ENCODE results near the gene OGFOD2. TPM values are rescaled to one million over a fixed set of nuclear protein-coding genes. Genes with fewer than 3 reads are reported as not detected.
"Not testable (repeated sequence)": the region's sequence is repeated elsewhere in the genome, so short reads cannot be mapped to it uniquely, and the experiment has no call there.

Gene OGFOD2
- total RNA-seq, 2 donors from 2014 or later = 7.6 to 9.6 TPM

- DNase-seq (ENCODE audit: low spot score) = no peak
- intact Hi-C loops (cut with DNase I) = no loop called here
Measured at GRCh38 chr12:123013185-123014095, 38.4 kb downstream of the OGFOD2 start.

GRCh38 chr12:123014473-123014872, 39.4 kb downstream of the OGFOD2 start:
- intact Hi-C loops (cut with DNase I); DNase-seq (ENCODE audit: low spot score): not testable (repeated sequence)

- intact Hi-C loops (cut with DNase I) = no loop called here
- no peak for DNase-seq (ENCODE audit: low spot score)
Measured at GRCh38 chr12:123017753-123018152, 42.7 kb downstream of the OGFOD2 start.

- no peak for DNase-seq (ENCODE audit: low spot score)
- intact Hi-C loops (cut with DNase I) = no loop called here
Measured at GRCh38 chr12:123019841-123020138, 44.7 kb downstream of the OGFOD2 start.

GRCh38 chr12:123021688-123022604, 46.9 kb downstream of the OGFOD2 start:
- intact Hi-C loops (cut with DNase I) = no loop called here
- no peak for DNase-seq (ENCODE audit: low spot score)

- DNase-seq (ENCODE audit: low spot score) = no peak
- intact Hi-C loops (cut with DNase I) = no loop called here
Measured at GRCh38 chr12:123022846-123023245, 47.8 kb downstream of the OGFOD2 start.

GRCh38 chr12:123024819-123025391, 49.9 kb downstream of the OGFOD2 start:
- intact Hi-C loops (cut with DNase I) = no loop called here
- DNase-seq (ENCODE audit: low spot score) = no peak

GRCh38 chr12:123026094-123026853, 51.2 kb downstream of the OGFOD2 start:
- intact Hi-C loops (cut with DNase I) = no loop called here
- no peak for DNase-seq (ENCODE audit: low spot score)

- DNase-seq (ENCODE audit: low spot score) = no peak
- intact Hi-C loops (cut with DNase I) = no loop called here
Measured at GRCh38 chr12:123027726-123028445, 52.8 kb downstream of the OGFOD2 start.

GRCh38 chr12:123028475-123028874, 53.4 kb downstream of the OGFOD2 start:
- DNase-seq (ENCODE audit: low spot score) = no peak
- intact Hi-C loops (cut with DNase I) = no loop called here

- intact Hi-C loops (cut with DNase I) = no loop called here
- DNase-seq (ENCODE audit: low spot score) = no peak
Measured at GRCh38 chr12:123029550-123029949, 54.5 kb downstream of the OGFOD2 start.

Small RNAs within 50 kb of the gene (microRNA-seq; reads per million reads assigned to microRNA genes)
- gene MIR4304 (ENCODE audit: borderline microRNAs expressed in 2 of 2) = 0 reads per million in 2 donors

Other genes with a start within 250 kb of the OGFOD2 start
- 1 to 10 TPM in 1 of 2 donors, under 1 TPM in 1; 0.52 to 3.3 TPM for gene HCAR1, start 244.4 kb upstream of the OGFOD2 start, total RNA-seq
- gene DENR, start 222.4 kb upstream of the OGFOD2 start, total RNA-seq = 10 to 100 TPM; 32.6 to 32.8 TPM
- gene CCDC62, start 200.7 kb upstream of the OGFOD2 start, total RNA-seq = under 1 TPM; 0.46 to 0.52 TPM
- gene HIP1R, start 139.8 kb upstream of the OGFOD2 start, total RNA-seq = 10 to 100 TPM; 12.8 to 19.3 TPM
- gene VPS37B, start 79.1 kb upstream of the OGFOD2 start, total RNA-seq = 10 to 100 TPM; 18.3 to 22.3 TPM
- gene ABCB9, start 8.8 kb upstream of the OGFOD2 start, total RNA-seq = 1 to 10 TPM; 3.4 to 5.3 TPM
- gene ARL6IP4, start 5.4 kb downstream of the OGFOD2 start, total RNA-seq = 100 to 1,000 TPM; 125 to 132 TPM
- 10 to 100 TPM; 17.2 to 24.7 TPM for gene PITPNM2, start 175.8 kb downstream of the OGFOD2 start, total RNA-seq

Data from posterior vena cava (tissue), 2 donors.